Natural killer cell treated with Interleukin-12 subunit alpha and Interleukin-12 subunit beta and Interleukin-15 and Interleukin-18, amount 100 ng/mL, for 72 hours (primary cell): ENCODE measurements around the gene SAMD4B. TPM values are rescaled to one million over a fixed set of nuclear protein-coding genes. Genes with fewer than 3 reads are reported as not detected.
"Not testable (repeated sequence)": the region's sequence is repeated elsewhere in the genome, so short reads cannot be mapped to it uniquely, and the experiment has no call there.

Experiments
- ATAC-seq, 2 donors: fragments of 150-1000 bp; cut with Tn5 transposase in 1 of 2; sonication (Bioruptor Pico), chemical (Tn5 transposase) in 1 of 2; 2 replicates each; pipeline ENCODE4 v1.10.0; 2021
- DNase-seq: peaks from one replicate; pipeline ENCODE4 v3.0.0; 2022; ENCODE audit warnings: low spot score
- H3K27ac Mint-ChIP-seq, 2 donors: 1 replicate in 1 of 2; 2 replicates in 1 of 2; pipeline ENCODE4 v1.8.0; 2022; ENCODE audit warnings: mixed read lengths in 2 of 2, mild to moderate bottlenecking in 1 of 2, moderate library complexity in 1 of 2
- H3K27me3 Mint-ChIP-seq, 2 donors: 1 replicate in 1 of 2; 2 replicates in 1 of 2; pipeline ENCODE4 v1.8.0; 2022; ENCODE audit warnings: mixed read lengths in 2 of 2
- H3K36me3 Mint-ChIP-seq: one replicate; pipeline ENCODE4 v1.8.0; 2022; ENCODE audit warnings: mixed read lengths
- H3K4me1 Mint-ChIP-seq, 2 donors: 1 replicate in 1 of 2; 2 replicates in 1 of 2; pipeline ENCODE4 v1.8.0; 2022; ENCODE audit warnings: low read depth in 2 of 2, mixed read lengths in 2 of 2, mild to moderate bottlenecking in 1 of 2
- H3K4me3 Mint-ChIP-seq: one replicate; pipeline ENCODE4 v1.8.0; 2022; ENCODE audit warnings: mixed read lengths
- H3K9me3 Mint-ChIP-seq: 2 replicates; pipeline ENCODE4 v1.8.0; 2022; ENCODE audit warnings: mixed read lengths
- total RNA-seq, 2 donors: library from RNA; stranded (reverse); gene quantifications; one replicate each; pipeline ENCODE4 v1.2.3, GENCODE V29; 2022

Gene SAMD4B
- total RNA-seq, 2 donors from 2014 or later: 81.4 to 95.5 TPM

DNA sequence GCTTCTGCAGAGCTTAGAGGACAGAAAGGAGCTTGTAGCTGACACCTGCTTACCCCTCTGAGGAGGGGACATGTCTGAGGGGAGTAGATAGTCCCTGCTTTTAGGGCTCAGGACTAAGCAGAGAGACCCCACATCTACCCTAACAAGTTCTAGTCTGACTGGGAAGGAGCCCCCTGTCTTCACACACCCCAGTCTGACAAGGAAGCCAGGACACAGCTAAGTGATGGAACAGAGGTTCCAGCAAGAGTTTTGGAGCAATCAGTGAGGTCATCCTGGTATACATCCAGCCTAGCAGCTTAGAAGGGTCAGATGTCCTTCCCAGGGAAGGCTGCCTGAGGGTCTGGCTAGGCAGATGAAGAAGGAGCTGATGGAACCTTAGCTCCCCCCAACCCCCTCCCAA is 33.7 kb downstream of the SAMD4B start:
- Mint-ChIP-seq H3K36me3 (peaks cover 15% of the 10 kb centered on the region), H3K4me3 (no peak overlapping the region), H3K27ac (no peak overlapping the region), H3K4me1 (peaks cover 0 to 3% of the 10 kb centered on the region in 2 donors), H3K9me3 (no peaks in the 10 kb centered on the region), H3K27me3 (no peaks in the 10 kb centered on the region)
- no peak for DNase-seq
- no peak for ATAC-seq

DNA sequence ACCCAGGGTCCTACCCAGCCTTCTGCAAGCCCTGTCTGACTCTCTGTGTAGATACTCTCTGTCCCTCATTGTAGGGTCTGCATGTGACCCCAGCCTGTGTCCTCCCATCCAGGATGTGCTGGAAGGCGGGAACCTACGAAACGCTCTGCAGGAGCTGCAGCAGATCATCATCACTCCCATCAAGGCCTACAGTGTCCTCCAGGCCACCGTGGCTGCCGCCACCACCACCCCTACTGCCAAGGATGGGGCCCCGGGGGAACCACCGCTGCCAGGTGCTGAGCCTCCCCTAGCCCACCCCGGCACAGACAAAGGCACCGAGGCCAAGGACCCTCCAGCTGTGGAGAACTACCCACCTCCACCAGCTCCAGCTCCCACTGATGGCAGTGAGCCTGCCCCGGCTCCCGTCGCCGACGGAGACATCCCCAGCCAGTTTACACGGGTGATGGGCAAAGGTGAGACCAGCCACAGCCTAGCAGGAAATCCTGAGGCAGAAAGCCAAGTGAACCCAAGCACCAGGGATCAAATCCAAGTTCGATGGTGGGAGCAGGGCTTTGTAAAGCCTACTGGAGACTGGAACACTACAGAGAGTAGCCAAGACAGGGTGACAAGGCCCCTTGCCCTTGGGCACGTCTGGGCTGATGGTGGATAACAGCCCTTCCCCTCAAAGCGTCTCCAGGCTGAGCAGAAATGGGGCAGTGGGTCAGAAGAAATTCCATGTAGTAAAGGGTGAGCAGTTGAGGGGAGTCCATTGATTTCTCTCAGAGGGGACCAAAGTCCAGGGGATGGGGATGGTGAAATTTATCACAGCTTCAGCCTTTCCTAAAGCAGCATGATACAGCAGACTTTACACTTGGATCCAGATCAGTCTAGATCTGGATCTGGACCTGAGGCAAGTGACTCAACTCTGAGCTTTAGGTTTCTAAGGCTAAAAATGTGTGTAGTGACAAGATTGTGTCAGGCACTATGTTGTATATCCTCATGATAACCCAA is 35.4 kb downstream of the SAMD4B start:
- Mint-ChIP-seq H3K4me1 (peaks cover 0 to 8% of the 10 kb centered on the region in 2 donors), H3K36me3 (peaks cover 21% of the 10 kb centered on the region), H3K27me3 (no peaks in the 10 kb centered on the region), H3K4me3 (no peak overlapping the region), H3K27ac (no peak overlapping the region), H3K9me3 (no peaks in the 10 kb centered on the region)
- ATAC-seq: no peak
- no peak for DNase-seq

DNA sequence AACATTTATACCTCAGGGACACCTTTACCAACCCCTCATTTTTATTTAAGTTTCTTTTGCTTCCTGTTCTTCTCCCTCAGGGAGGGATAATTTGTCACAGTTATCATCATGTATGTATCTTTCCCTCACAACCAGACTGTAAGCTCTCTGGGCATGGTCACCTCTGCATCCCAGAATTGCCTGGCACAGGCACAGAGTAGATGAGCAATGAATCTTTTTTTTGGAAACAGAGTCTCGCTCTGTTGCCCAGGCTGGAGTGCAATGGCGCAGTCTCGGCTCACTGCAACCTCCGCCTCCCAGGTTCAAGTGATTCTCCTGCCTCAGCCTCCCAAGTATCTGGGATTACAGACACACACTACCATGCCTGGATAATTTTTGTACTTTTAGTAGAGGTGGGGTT is 37.1 kb downstream of the SAMD4B start:
- H3K9me3 Mint-ChIP-seq, H3K4me1 Mint-ChIP-seq, DNase-seq, H3K27me3 Mint-ChIP-seq, H3K4me3 Mint-ChIP-seq, ATAC-seq: not testable (repeated sequence)
- H3K36me3 Mint-ChIP-seq: peaks cover 21% of the 10 kb centered on the region
- H3K27ac Mint-ChIP-seq: peak overlapping the region in 1 of 2 donors; percentile 6

DNA sequence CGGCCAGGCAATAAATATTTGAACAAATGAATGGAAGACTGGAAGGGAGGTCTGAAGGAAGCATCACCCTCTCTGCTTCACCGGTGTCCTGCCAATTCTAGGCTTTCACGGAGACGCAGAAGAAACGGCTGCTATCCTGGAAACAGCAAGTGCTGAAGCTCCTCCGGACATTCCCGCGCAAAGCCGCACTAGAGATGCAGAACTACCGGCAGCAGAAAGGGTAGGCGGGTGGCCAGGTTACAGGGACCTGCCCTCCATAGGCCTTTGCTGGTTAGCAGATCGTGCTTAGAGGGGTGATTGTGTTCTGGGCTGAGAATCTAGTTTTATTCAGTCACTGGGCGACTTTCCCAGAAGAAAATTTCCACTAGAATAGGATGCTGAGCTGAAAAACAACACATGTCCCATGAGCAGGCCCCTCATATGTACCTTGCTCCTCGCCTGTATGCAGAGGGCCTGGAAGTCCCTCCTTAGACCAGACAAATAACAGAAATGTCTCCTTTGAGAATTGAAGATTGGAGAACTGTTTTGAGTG is 37.7 kb downstream of the SAMD4B start:
- Mint-ChIP-seq H3K4me1 (peaks cover 0 to 4% of the 10 kb centered on the region in 2 donors), H3K27me3 (no peaks in the 10 kb centered on the region), H3K4me3 (no peak overlapping the region), H3K27ac (no peak overlapping the region), H3K9me3 (no peaks in the 10 kb centered on the region), H3K36me3 (peaks cover 21% of the 10 kb centered on the region)
- no peak for ATAC-seq
- no peak for DNase-seq

DNA sequence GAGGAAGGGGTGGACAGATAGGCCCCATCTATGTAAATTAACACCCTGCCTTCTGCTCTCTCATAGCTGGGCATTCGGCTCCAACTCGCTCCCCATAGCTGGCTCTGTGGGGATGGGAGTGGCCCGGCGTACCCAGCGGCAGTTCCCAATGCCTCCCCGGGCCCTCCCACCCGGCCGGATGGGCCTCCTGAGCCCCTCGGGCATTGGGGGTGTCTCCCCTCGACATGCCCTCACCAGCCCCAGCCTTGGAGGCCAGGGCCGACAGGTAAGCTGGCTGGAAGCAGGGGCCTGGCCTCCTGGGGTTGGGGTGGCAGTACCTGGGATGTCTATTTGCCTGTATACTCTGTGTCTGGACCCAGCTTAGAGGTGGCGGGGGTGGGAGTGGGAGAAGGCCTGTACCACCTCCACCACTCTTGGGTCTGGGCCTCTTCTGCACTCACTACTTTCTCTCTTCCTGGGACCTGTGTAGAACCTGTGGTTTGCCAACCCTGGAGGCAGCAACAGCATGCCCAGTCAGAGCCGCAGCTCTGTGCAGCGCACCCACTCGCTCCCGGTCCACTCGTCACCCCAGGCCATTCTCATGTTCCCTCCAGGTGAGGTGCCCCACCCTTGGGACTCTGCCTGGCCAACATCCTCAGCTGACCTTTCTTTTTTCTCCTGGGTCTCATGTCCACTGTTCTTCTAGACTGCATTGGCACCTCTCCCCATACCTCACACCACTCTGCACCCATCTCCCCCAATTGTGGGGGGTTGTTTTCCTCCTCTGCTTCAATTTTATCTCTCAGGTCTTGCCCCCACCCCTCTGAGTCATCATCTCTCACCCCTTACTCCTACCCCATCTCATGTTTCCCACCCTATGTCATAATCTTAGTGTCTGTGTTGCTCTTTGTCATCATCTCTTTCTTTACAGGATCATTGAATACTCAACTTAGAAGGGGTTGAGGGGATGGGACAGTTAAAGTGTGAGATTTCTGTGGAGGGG is 38.6 kb downstream of the SAMD4B start:
- Mint-ChIP-seq H3K36me3 (peaks cover 21% of the 10 kb centered on the region), H3K4me1 (peaks cover 0 to 4% of the 10 kb centered on the region in 2 donors), H3K27ac (no peak overlapping the region), H3K4me3 (no peak overlapping the region), H3K9me3 (no peaks in the 10 kb centered on the region), H3K27me3 (no peaks in the 10 kb centered on the region)
- ATAC-seq: no peak
- no peak for DNase-seq

DNA sequence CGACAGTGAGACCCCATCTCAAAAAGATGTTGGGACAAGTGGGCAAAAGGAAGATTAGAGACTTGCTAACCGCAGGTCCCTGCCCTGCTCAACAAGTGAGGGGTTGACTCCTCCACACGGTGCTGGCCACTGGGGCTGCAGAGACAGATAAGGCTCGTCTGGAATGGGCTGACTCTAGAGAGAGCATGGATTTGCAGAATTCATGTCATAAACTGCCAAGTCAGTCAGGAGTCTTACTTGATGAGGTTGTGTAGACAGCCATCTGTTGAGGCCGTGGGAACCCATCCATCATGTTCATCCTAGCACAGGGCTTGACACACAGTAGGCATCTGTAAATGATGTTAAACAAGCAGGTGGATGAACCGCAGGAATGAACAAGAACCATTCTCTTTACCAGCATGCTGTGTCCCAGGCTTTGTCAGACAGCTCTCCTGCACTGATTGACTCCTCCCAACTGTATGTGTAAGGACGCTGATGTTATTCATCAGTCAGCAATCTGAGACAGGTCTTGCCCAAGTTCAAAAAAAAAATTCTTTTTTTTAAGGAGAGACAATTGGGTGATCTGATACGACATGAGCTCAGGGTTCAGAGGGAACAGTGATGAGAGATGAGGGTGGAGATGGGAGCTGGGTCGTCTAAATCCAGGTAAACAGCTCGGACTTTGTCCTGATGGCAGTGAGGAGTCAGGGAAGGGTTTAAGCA is 39.8 kb downstream of the SAMD4B start:
- H3K4me3 Mint-ChIP-seq: no peak overlapping the region
- DNase-seq (no peak), ATAC-seq (no peak)
- no peaks in the 10 kb centered on the region for H3K9me3 Mint-ChIP-seq
- peaks cover 8 to 12% of the 10 kb centered on the region in 2 donors for H3K4me1 Mint-ChIP-seq
- no peaks in the 10 kb centered on the region for H3K27me3 Mint-ChIP-seq
- peaks cover 22% of the 10 kb centered on the region for H3K36me3 Mint-ChIP-seq
- H3K27ac Mint-ChIP-seq: peak overlapping the region in 1 of 2 donors; percentile 57

DNA sequence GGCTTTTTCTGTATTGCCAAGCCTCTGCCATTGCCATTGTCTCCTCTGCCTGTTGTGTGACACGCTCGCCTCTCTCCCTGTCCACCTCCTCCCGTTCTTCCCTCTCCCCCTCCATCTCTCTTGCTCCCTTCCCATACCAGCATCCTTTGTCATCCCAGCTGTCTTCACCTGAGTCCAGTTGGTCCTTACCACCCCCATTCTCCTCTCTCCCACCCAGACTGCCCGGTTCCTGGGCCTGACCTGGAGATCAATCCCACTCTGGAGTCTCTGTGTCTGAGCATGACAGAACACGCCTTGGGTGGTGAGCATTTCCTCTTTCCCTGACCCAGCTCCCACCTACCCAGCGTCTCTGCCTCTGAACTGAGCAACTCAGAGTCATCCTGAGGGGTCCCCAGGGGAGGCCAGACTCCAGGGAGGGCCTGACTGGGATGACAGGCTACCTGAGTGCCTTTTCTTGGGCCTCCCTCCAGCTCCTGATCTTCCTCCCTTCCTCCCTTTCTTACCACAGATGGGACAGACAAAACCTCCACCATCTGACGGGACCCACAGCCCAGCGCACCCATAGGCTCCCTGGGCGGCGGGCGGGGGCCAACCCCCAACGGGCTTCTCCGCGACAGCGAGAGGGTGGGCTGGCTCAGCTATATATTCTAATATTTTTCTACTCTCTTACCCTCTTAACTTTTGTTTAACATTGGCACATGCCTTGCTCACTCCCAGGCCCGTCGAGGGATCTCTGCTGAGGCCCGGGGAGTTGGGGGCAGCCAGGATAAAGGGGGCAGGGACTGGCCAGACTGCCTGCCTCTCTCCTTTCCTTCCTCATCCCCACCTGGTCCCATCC is 41.0 kb downstream of the SAMD4B start:
- no peaks in the 10 kb centered on the region for H3K9me3 Mint-ChIP-seq
- H3K36me3 Mint-ChIP-seq: peaks cover 20% of the 10 kb centered on the region
- peaks cover 10 to 13% of the 10 kb centered on the region in 2 donors for H3K4me1 Mint-ChIP-seq
- DNase-seq (no peak), ATAC-seq (peak in 1 of 2 donors; percentile 12)
- H3K27ac Mint-ChIP-seq: peak overlapping the region in 1 of 2 donors; percentile 57
- no peaks in the 10 kb centered on the region for H3K27me3 Mint-ChIP-seq
- H3K4me3 Mint-ChIP-seq: no peak overlapping the region

DNA sequence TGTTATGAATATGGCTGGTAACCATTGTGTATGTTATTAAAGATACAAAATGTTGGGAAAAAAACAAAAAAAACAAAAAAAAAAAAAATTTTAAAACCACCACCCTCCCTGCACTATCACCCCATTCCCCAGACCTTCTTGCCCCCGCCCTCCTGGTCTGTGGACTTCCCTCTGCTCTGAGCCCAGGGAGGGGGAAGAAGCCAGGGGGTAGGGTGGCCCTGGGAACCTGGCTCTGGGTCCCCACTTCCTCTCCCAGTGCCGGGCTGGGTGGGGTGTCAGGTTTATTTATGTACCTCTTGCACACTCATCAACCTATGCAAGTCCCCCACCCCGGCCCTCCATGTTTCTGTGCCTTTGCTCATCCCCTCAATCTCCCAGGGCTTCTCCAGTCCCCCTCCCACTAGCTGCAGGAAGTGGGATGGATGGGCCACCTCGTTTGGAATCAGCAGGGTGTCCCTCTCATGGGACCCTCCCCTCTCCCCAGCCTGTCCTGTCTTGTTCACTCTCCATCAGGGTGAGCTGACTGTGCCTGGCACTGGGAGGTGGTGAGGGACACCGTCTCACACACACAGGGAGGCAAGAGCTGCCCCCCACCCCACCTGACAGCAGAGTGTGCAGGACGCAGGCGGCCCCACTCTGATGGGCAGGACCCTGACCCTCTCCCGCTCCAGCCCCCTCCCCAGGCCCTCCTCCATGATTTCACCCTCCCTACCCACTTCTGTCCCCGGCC is 42.8 kb downstream of the SAMD4B start:
- peaks cover 17 to 24% of the 10 kb centered on the region in 2 donors for H3K4me1 Mint-ChIP-seq
- DNase-seq (no peak), ATAC-seq (no peak)
- peak overlapping the region in 1 of 2 donors; percentile 45 for H3K27ac Mint-ChIP-seq
- no peak overlapping the region for H3K4me3 Mint-ChIP-seq
- no peaks in the 10 kb centered on the region for H3K27me3 Mint-ChIP-seq
- peaks cover 21% of the 10 kb centered on the region for H3K36me3 Mint-ChIP-seq
- H3K9me3 Mint-ChIP-seq: no peaks in the 10 kb centered on the region

DNA sequence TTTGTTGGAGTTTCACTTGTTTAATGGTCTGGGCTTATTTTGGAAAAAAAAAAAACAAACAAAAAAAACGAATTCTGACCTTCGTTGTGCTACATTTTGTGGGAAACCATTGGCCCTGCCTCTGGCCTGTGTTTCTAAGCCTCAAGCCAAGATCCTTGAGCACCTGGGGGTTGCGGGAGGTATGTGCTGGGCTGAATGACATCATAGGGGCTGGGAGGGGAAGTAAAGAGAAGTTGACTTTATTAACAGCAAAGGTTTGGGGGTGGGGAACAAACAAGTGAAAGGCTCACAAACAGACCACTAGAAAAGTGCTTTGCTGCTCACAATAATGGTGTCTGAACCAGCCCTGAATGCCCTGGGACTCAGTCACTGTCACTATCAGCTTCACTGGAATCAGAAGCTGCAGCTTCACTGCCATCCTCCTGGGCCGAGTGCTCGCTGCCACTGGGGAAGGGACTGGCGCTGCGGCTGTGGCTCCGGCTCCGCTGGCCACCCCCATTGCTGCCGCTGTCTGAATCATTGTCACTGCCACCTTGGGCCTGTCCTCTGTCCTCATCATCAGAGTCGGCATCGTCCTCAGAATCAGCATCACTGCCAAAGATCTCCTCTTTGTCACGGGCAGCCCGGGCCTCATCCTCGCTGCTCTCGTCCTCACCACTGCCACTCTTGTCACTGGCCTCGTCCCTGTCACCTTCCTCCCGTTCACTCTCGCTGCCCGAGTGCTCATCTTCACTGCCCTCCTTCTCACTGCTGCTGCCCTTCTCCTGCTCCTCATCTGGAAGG is 43.6 kb downstream of the SAMD4B start:
- Mint-ChIP-seq H3K27ac (peak overlapping the region; percentile 36 to 54), H3K36me3 (peaks cover 20% of the 10 kb centered on the region), H3K4me1 (peaks cover 22 to 28% of the 10 kb centered on the region in 2 donors), H3K9me3 (no peaks in the 10 kb centered on the region), H3K4me3 (no peak overlapping the region), H3K27me3 (no peaks in the 10 kb centered on the region)
- ATAC-seq (no peak), DNase-seq (no peak)

DNA sequence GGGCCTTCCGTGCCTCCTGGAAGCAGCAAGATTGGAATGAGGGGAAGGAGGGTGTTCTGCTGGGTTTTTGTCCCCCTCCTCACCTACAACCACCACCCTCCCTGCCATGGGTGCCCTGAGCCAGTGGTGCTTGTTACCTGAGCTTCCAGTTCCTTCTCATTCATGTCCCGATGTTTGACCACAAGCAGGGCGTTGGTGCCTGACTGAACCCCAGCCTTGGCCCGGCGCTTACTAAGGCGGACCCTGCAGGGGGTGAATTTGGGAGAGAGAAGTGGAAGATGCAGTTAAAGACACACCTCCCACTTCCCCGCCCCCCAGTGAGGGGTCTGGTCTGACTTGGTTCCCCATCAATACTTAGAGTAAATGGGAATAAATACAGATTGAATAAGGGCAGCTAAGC is 44.3 kb downstream of the SAMD4B start:
- Mint-ChIP-seq H3K4me3 (no peak overlapping the region), H3K36me3 (peaks cover 12% of the 10 kb centered on the region), H3K27ac (peak overlapping the region; percentile 36 to 54)

DNA sequence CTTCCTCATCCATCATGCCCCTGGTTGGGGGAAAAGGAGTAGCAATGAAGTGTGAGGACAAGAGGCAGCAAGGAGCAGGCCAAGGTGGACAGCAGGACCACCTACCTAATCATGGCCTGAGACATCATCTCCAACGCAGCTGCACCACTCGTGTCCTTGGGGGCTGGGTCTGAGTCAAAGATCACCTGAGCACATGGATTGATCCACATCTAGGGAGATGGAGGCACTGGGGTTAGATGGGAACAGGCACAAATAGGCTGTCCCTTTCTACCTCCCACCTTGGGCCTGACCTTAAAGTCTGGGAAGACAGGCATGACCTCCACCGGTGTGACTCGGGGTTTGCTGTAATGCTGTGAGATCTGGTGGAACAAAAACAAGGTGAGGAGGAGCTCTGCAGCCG is 46.4 kb downstream of the SAMD4B start:
- peak overlapping the region; percentile 33 to 97 for H3K27ac Mint-ChIP-seq
- no peak for DNase-seq
- H3K4me3 Mint-ChIP-seq: no peak overlapping the region
- peaks cover 27 to 37% of the 10 kb centered on the region in 2 donors for H3K4me1 Mint-ChIP-seq
- ATAC-seq: no peak
- no peaks in the 10 kb centered on the region for H3K27me3 Mint-ChIP-seq
- peaks cover 12% of the 10 kb centered on the region for H3K36me3 Mint-ChIP-seq
- no peaks in the 10 kb centered on the region for H3K9me3 Mint-ChIP-seq

More for the DNA sequence above, 44.3 kb downstream of the SAMD4B start:
- H3K27me3 Mint-ChIP-seq: no peaks in the 10 kb centered on the region
- no peak for DNase-seq
- H3K9me3 Mint-ChIP-seq: no peaks in the 10 kb centered on the region
- H3K4me1 Mint-ChIP-seq: peaks cover 26 to 28% of the 10 kb centered on the region in 2 donors
- ATAC-seq: no peak
